Islet precursor cell (in vitro differentiated cells): ENCODE measurements around the gene MAP10.
A peak's percentile ranks its signal among the peaks of the same experiment; 100 is the strongest.
"Not testable (repeated sequence)": the region's sequence is repeated elsewhere in the genome, so short reads cannot be mapped to it uniquely, and the experiment has no call there.

ENCODE experiments used
- DNase-seq: peaks from one replicate; pipeline ENCODE4 v3.0.0-alpha.2; 2018

MAP10 gene

DNA sequence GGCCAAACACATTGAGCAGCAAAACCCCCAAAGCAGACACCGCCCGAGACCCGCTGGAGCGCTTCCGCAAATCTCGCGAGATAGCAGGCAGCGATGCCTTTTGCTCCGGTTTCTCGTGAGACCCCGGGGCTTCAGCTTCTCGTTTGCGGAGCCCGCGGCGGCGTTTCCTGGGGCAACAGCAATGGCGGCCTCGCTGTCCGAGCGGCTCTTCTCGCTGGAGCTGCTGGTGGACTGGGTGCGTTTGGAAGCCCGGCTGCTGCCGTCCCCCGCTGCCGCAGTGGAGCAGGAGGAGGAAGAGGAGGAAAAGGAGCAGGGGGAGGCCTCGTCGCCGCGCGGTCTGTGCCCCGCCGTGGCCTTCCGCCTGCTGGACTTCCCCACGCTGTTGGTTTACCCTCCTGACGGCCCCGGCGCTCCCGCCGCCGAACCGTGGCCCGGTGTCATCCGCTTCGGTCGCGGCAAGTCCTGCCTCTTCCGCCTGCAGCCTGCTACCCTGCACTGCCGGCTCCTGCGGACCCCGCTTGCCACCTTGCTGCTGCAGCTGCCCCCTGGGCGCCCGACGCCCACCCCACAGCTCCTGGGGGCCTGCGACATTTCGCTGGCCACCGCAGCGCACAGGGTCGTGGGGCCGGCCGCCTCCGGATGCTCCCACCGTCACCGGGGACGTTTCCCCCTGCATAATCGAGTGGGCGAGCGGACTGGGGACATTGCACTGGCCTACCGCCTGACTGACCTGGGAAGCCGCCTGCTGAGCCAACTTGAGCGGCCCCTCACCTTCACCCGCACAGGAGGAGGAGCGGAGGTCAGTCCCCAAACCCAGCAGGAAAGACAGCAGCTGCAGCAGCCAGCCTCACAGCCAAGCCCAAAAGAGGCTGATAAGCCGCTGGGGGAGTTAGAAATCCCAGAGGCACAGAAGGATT is at the start of gene MAP10:
MAP10 (plus strand) TSS at position 148 of the 917 bp plus-strand sequence; CDS start at position 182, 34 bp downstream.
- peak; percentile 85 for DNase-seq

DNA sequence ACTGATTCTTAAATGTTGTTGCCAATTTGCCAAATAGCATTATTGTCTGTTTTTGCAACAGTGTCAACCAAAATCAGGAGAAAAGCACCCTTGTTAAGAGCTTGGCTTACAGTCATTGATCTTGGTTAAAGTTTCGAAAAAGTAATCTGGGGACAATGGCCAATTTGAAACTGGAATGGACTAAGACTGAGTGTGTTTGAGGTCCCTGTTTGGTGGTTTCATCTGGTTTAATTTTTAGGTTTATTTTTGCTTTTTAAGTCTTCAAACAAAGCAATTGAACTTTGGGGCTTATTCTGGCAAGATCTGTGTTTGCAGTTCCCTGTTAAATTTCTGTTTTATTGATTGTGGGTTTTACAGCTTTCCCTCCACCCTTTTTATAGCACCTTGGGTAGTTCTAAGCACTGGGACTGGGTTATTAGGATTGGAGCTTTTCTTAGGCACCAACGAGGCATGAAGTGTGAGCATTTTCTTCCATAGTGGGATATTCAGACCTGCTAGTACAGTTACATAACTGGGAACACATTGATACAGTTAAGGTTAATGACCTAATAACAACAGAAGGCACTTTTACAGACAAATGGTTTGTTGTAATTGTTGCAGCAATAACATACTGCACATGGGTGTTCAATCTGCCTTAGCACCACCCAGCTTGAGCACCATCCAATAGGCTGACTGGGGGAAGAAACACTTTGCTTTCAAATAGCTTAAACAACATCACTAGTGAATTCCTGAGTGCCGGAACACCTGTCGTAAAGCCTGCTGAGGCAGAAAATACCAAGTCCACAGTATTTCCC is 40.6 kb upstream of the MAP10 start:
- DNase-seq, result no peak

DNA sequence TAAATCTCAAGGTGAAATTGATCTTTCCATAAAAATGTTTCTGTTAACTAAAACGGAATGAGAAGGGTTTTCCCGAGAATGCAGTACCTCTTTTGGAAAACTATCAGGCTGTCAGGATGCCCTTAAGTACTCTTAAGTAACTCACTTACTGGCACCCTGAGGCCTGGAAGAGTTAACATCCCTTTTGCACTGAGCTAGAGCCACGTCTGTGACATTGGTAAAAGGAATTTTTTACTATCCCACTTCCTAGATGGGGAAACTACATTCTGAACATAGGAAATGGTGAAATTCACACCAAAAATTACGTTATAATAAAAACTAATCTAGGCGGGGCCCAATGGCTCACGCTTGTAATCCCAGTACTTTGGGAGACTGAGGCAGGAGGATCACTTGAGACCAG is 39.7 kb upstream of the MAP10 start:
- no peak for DNase-seq

GRCh38 chr1:232766241-232766890 is 38.9 kb upstream of the MAP10 start:
- DNase-seq, result no peak

DNA sequence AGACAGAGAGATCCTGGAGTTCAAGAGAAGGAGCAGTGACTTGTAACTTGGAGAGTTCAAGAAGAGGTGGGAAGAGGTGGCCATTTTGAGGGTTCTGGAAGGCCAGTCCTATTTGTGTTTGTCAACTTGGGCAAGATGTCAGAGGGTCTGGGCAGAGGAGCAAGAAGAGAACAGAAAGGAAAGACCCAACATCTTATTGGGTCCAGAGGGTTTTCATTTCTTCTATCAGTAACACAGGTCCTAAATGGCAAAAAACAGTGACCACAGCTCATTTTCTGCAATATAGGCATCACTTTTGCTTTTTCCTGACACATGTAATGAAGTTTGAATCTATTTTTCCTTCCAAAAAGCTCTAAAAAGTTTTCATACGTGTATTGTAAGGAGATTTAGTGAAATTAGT is 38.3 kb upstream of the MAP10 start:
- DNase-seq, result no peak

GRCh38 chr1:232767305-232768074 is 37.7 kb upstream of the MAP10 start:
- DNase-seq, result no peak

- DNase-seq, result no peak
Measured at GRCh38 chr1:232768793-232769192, 36.4 kb upstream of the MAP10 start.

GRCh38 chr1:232769733-232770132 is 35.5 kb upstream of the MAP10 start:
- DNase-seq, result no peak

DNA sequence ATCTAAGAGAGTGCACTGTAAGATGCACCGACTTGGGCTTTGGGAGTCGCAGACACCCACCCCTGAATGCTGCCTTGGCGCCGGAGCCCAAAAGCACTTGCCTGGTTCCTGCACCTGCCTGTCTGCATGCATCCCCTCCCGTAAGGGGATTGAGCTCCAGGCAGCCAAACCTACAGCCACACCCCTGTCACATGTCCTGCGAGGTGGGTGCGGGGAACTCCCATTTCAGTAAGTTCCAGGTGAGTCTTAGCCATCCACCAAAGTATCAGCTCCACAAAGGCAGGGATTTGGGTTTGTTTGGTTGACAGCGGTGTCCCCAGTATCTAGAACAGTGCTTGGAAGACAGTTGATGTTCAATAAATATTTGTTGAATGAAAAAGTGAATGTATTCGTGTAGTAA is 31.5 kb upstream of the MAP10 start:
- DNase-seq, result no peak

- DNase-seq, result no peak
Measured at GRCh38 chr1:232776526-232777106, 28.6 kb upstream of the MAP10 start.

GRCh38 chr1:232780354-232780753 is 24.9 kb upstream of the MAP10 start:
- no peak for DNase-seq

- DNase-seq, result no peak
Measured at GRCh38 chr1:232784794-232785193, 20.4 kb upstream of the MAP10 start.

DNA sequence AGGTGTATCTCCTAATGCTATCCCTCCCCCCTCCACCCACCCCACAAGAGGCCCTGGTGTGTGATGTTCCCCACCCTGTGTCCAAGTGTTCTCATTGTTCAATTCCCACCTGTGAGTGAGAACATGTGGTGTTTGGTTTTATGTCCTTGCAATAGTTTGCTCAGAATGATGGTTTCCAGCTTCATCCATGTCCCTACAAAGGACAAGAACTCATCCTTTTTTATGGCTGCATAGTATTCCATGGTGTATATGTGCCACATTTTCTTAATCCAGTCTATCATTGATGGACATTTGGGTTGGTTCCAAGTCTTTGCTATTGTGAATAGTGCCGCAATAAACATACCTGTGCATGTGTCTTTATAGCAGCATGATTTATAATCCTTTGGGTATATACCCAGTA is 19.6 kb upstream of the MAP10 start:
- not testable (repeated sequence) for DNase-seq

GRCh38 chr1:232786845-232787455 is 18.3 kb upstream of the MAP10 start:
- no peak for DNase-seq

- no peak for DNase-seq
Measured at GRCh38 chr1:232788235-232788872, 16.9 kb upstream of the MAP10 start.

GRCh38 chr1:232789651-232790050 is 15.6 kb upstream of the MAP10 start:
- DNase-seq, result no peak

DNA sequence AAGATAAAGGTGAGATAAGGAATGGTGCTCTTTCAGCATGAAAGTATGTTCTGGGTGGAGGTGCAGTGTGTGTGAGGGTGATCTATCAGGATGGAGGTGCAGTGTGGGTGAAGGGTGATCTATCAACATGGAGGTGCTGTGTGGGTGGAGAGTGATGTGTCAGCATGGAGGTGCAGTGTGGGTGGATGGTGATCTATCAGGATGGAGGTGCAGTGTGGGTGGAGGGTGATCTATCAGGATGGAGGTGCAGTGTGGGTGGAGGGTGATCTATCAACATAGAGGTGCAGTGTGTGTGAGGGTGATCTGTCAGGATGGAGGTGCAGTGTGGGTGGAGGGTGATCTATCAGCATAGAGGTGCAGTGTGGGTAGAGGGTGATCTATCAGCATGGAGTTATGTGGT is 12.3 kb upstream of the MAP10 start:
- DNase-seq, result no peak

DNA sequence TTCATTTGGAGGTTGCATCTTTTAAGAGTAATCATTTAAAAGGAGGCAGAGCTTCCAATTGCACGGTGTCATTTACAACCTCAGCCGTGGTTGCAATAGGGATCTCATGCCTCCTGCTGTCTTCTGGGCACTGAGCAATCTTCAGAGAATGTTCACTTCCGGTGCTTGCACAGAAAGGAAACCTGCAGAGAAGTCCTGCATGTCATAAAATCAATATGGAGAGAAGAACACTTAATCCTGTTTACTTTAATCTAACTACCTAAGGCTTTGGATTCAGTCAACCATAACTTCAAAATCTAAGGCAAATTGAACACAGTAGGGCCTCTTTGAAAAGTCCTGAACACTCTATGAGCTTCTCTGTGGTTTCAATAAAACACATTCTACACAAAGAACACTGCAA is 11.3 kb upstream of the MAP10 start:
- DNase-seq, result no peak

DNA sequence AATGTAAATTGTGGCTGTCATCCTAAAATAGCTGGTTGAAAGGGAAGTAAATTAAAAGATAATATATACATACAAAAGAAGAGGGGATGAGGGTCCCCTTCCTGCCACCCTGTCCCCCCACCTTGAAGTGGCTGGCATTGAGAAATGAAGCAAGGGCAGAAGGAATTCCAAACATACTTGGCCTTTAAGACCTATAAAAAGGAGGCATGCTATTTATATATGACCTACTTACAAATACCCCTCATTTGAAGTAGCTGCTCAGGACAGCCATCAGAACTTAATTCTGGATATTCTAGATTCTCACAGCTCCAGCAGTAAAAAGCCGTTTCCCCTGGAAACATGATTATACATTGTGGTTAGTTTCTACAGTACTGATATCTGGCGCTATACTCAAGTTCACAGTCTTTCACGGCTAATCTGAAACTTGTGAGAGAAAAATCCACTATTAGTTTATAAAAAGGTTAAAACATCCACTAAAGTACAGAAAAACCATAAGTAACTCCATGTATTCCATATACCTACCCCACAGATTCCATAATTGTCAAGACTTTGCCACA is 9.6 kb upstream of the MAP10 start:
- DNase-seq, result no peak

DNA sequence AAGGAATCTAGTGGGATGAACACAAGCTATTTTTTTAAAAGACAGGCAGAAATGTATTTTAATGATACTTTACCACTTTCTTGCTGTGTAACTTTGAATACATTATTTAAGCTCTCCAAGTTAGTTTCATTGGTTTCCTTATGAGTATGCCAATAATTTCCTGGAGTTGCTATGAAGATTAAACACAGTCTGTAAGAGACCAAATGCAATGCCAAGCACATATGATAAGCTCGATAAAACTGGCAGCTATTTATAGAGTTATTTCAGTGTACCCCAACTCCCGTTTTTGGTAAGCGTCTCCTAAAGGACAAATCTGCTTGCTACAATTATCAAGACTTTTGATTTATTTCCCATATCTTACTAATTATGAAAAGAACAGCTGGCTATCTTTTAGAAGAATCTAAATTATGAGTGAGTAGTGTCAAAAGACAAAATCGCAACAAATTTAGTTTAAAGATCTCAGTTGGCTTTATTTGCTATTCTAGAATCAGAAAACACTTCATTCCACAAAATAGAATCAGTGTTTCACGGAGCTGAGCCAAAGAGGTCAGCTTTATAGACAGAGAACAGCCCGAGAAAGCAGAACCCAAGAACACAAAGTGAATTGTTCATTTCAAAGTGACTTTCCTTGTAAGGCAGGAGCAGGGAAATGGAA is 7.2 kb upstream of the MAP10 start:
- no peak for DNase-seq
